ENCODE data around the gene PDGFD. TPM values are rescaled to one million over a fixed set of nuclear protein-coding genes. Genes with fewer than 3 reads are reported as not detected.
A peak's percentile ranks its signal among the peaks of the same experiment; 100 is the strongest.

Gene PDGFD
- total and polyA plus RNA-seq, 2 experiments from 2014 or later = 100 to 105 TPM

- H3K4me3 ChIP-seq = no peak overlapping the region
- peaks cover 3% of the 10 kb centered on the region for H3K4me1 ChIP-seq (ENCODE audit: low read depth)
- H3K27ac ChIP-seq = no peak overlapping the region
- DNase-seq (ENCODE audit: low read depth in 1 of 2, low spot score in 1 of 2) = no peak
- H3K9me3 ChIP-seq (ENCODE audit: low read depth) = no peaks in the 10 kb centered on the region
- no peaks in the 10 kb centered on the region for H3K36me3 ChIP-seq
- no peaks in the 10 kb centered on the region for H3K27me3 ChIP-seq
- TF ChIP-seq CTCF (IDR thresholded peaks at IDR 0.05; ENCODE audit: low read depth, low read length) = no peak
These were observed 58.8 kb downstream of the PDGFD start for GRCh38 chr11:104105155-104105554.

GRCh38 chr11:104104664-104105063 is 59.3 kb downstream of the PDGFD start:
- TF ChIP-seq CTCF (IDR thresholded peaks at IDR 0.05; ENCODE audit: low read depth, low read length) = no peak
- no peaks in the 10 kb centered on the region for H3K9me3 ChIP-seq (ENCODE audit: low read depth)
- H3K36me3 ChIP-seq = no peaks in the 10 kb centered on the region
- no peaks in the 10 kb centered on the region for H3K27me3 ChIP-seq
- no peak overlapping the region for H3K4me3 ChIP-seq
- no peaks in the 10 kb centered on the region for H3K4me1 ChIP-seq (ENCODE audit: low read depth)
- peak overlapping the region; percentile 8 for H3K27ac ChIP-seq
- no peak for DNase-seq (ENCODE audit: low read depth in 1 of 2, low spot score in 1 of 2)

- DNase-seq (ENCODE audit: low read depth in 1 of 2, low spot score in 1 of 2) = no peak
- TF ChIP-seq CTCF (IDR thresholded peaks at IDR 0.05; ENCODE audit: low read depth, low read length) = no peak
- Histone ChIP-seq H3K27me3 (no peaks in the 10 kb centered on the region), H3K4me1 (ENCODE audit: low read depth) (no peaks in the 10 kb centered on the region), H3K4me3 (no peak overlapping the region), H3K36me3 (no peaks in the 10 kb centered on the region), H3K9me3 (ENCODE audit: low read depth) (no peaks in the 10 kb centered on the region), H3K27ac (no peak overlapping the region)
These were observed 59.7 kb downstream of the PDGFD start for GRCh38 chr11:104104201-104104600.

- no peak for TF ChIP-seq CTCF (IDR thresholded peaks at IDR 0.05; ENCODE audit: low read depth, low read length)
- H3K4me3 ChIP-seq = no peak overlapping the region
- H3K9me3 ChIP-seq (ENCODE audit: low read depth) = no peaks in the 10 kb centered on the region
- H3K36me3 ChIP-seq = no peaks in the 10 kb centered on the region
- H3K27ac ChIP-seq = peak overlapping the region; percentile 71
- peaks cover 46% of the 10 kb centered on the region for H3K4me1 ChIP-seq (ENCODE audit: low read depth)
- no peaks in the 10 kb centered on the region for H3K27me3 ChIP-seq
- DNase-seq (ENCODE audit: low read depth in 1 of 2, low spot score in 1 of 2) = peak in 1 of 2 donors; percentile 31
These were observed 65.4 kb downstream of the PDGFD start for GRCh38 chr11:104098555-104098954.

GRCh38 chr11:104098132-104098531 is 65.8 kb downstream of the PDGFD start:
- Histone ChIP-seq H3K27me3 (no peaks in the 10 kb centered on the region), H3K9me3 (ENCODE audit: low read depth) (no peaks in the 10 kb centered on the region), H3K36me3 (no peaks in the 10 kb centered on the region), H3K4me3 (no peak overlapping the region), H3K27ac (peak overlapping the region; percentile 71), H3K4me1 (ENCODE audit: low read depth) (peaks cover 51% of the 10 kb centered on the region)
- TF ChIP-seq CTCF (IDR thresholded peaks at IDR 0.05; ENCODE audit: low read depth, low read length) = no peak
- DNase-seq (ENCODE audit: low read depth in 1 of 2, low spot score in 1 of 2) = no peak

- Histone ChIP-seq H3K9me3 (ENCODE audit: low read depth) (no peaks in the 10 kb centered on the region), H3K4me1 (ENCODE audit: low read depth) (peaks cover 60% of the 10 kb centered on the region), H3K27me3 (no peaks in the 10 kb centered on the region), H3K27ac (peak overlapping the region; percentile 71), H3K4me3 (no peak overlapping the region), H3K36me3 (no peaks in the 10 kb centered on the region)
- peak in 1 of 2 donors; percentile 89 for DNase-seq (ENCODE audit: low read depth in 1 of 2, low spot score in 1 of 2)
- TF ChIP-seq CTCF (IDR thresholded peaks at IDR 0.05; ENCODE audit: low read depth, low read length) = no peak
These were observed 67.0 kb downstream of the PDGFD start for GRCh38 chr11:104096900-104097299.

Measured in cardiac muscle cell (in vitro differentiated cells and primary cell).